ENCODE results near the gene ZNF620. TPM values are rescaled to one million over a fixed set of nuclear protein-coding genes. Genes with fewer than 3 reads are reported as not detected.

The ZNF620 gene
- total RNA-seq, 1 donor: 1.1 TPM

DNA sequence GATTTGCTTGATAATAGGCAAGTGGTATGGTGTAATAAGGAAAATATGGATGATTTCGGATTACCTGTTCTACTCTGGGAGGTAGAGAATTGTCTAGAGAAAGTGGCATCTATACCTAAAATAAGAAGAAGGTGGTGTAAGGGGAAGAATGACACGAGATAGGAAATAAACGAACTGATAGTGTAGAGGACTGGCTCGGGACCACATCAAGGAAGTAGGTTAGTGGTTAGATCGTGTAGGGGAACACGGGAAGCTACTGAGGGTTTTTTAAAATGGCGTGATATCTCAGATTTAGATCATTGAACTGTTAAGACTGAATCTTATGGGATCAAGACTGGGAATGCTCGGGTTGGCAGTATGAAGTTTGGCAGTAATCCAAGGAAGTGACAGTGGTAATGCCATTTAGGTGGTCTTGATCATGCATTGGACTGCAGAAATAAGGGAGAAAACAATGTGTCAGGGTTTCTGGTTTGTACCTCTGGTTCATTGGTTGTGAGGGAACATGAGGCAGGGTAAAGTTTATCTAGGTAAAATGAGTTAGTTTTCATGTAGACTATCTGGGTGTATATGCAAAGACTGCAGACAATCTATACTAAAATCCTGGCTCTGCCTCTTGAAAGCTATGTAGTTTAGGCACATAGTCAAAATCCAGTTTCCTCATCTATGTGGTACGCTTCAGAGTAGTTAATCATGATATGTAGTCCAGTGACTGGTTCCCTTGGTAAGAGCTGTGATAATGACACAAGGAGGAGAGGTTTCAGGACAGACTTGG lies 41.3 kb upstream of the ZNF620 start:
- TF ChIP-seq, protein P1, sequence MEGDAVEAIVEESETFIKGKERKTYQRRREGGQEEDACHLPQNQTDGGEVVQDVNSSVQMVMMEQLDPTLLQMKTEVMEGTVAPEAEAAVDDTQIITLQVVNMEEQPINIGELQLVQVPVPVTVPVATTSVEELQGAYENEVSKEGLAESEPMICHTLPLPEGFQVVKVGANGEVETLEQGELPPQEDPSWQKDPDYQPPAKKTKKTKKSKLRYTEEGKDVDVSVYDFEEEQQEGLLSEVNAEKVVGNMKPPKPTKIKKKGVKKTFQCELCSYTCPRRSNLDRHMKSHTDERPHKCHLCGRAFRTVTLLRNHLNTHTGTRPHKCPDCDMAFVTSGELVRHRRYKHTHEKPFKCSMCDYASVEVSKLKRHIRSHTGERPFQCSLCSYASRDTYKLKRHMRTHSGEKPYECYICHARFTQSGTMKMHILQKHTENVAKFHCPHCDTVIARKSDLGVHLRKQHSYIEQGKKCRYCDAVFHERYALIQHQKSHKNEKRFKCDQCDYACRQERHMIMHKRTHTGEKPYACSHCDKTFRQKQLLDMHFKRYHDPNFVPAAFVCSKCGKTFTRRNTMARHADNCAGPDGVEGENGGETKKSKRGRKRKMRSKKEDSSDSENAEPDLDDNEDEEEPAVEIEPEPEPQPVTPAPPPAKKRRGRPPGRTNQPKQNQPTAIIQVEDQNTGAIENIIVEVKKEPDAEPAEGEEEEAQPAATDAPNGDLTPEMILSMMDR (IDR thresholded peaks at IDR 0.05; ENCODE audit: extremely low read depth, low read depth, low read length): no peak
- Histone ChIP-seq H2AFZ (ENCODE audit: low read length) (no peak overlapping the region), H3K9me3 (ENCODE audit: low read depth, low read length) (no peaks in the 10 kb centered on the region), H3K27me3 (ENCODE audit: insufficient read depth, low read length) (no peaks in the 10 kb centered on the region), H3K4me3 (ENCODE audit: insufficient read depth, low read length) (no peak overlapping the region), H3K4me2 (ENCODE audit: insufficient read depth, low read length) (no peak overlapping the region), H3K79me2 (ENCODE audit: insufficient read depth, low read length) (peaks cover 3% of the 10 kb centered on the region), H3K27ac (ENCODE audit: low read depth, low read length) (no peak overlapping the region), H4K20me1 (ENCODE audit: insufficient read depth, low read length) (peaks cover 11% of the 10 kb centered on the region), H3K4me1 (ENCODE audit: insufficient read depth, low read length) (no peaks in the 10 kb centered on the region), H3K36me3 (ENCODE audit: insufficient read depth, low read length) (peaks cover 50% of the 10 kb centered on the region)
- DNase-seq (ENCODE audit: insufficient read length, low spot score, missing footprints): no peak

DNA sequence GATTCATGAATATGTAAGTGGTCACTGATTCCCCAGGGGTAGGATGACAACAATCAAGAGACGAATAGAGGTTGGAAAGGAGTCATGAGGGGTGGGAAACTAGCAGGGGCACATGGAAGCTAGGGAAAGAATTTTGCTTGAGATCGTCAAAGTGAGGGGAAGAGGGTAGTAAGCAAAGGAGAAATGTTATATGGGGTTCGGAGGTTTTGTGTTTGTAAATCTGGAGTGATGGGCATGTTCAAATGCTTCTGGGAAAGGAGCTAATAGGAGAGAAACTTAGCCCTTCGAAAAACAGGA lies 40.8 kb upstream of the ZNF620 start:
- Histone ChIP-seq H3K4me2 (ENCODE audit: insufficient read depth, low read length) (no peak overlapping the region), H3K79me2 (ENCODE audit: insufficient read depth, low read length) (no peaks in the 10 kb centered on the region), H4K20me1 (ENCODE audit: insufficient read depth, low read length) (peaks cover 9% of the 10 kb centered on the region), H3K27me3 (ENCODE audit: insufficient read depth, low read length) (no peaks in the 10 kb centered on the region), H2AFZ (ENCODE audit: low read length) (no peak overlapping the region), H3K4me3 (ENCODE audit: insufficient read depth, low read length) (no peak overlapping the region), H3K36me3 (ENCODE audit: insufficient read depth, low read length) (peaks cover 46% of the 10 kb centered on the region), H3K9me3 (ENCODE audit: low read depth, low read length) (no peaks in the 10 kb centered on the region), H3K4me1 (ENCODE audit: insufficient read depth, low read length) (no peaks in the 10 kb centered on the region), H3K27ac (ENCODE audit: low read depth, low read length) (no peak overlapping the region)
- no peak for DNase-seq (ENCODE audit: insufficient read length, low spot score, missing footprints)
- TF ChIP-seq, protein P1 (IDR thresholded peaks at IDR 0.05; ENCODE audit: extremely low read depth, low read depth, low read length): no peak

DNA sequence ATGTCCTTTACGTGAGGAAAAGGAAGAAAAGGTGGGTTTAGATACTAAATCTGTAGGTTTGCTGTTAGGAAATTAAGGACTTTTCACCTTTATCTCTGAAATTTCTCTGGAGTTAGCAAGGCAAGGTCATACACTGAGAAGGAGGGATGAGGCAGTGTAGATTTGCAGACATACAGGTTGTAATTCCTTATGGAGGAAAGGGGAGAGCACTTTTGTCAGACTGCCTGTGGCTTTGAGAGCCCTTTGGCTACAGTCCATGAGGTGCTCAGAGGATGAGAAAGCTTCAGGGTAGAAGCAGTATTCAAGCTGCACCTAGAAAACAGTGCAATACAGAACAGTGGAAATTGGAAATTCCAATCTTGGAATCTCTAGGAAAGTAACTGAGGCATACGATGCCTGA lies 40.4 kb upstream of the ZNF620 start:
- H3K79me2 ChIP-seq (ENCODE audit: insufficient read depth, low read length): no peaks in the 10 kb centered on the region
- TF ChIP-seq, protein P1 (IDR thresholded peaks at IDR 0.05; ENCODE audit: extremely low read depth, low read depth, low read length): no peak
- H3K4me1 ChIP-seq (ENCODE audit: insufficient read depth, low read length): no peaks in the 10 kb centered on the region
- H3K27me3 ChIP-seq (ENCODE audit: insufficient read depth, low read length): no peaks in the 10 kb centered on the region
- no peak overlapping the region for H3K4me3 ChIP-seq (ENCODE audit: insufficient read depth, low read length)
- no peaks in the 10 kb centered on the region for H3K9me3 ChIP-seq (ENCODE audit: low read depth, low read length)
- no peak overlapping the region for H2AFZ ChIP-seq (ENCODE audit: low read length)
- peaks cover 42% of the 10 kb centered on the region for H3K36me3 ChIP-seq (ENCODE audit: insufficient read depth, low read length)
- H4K20me1 ChIP-seq (ENCODE audit: insufficient read depth, low read length): peaks cover 7% of the 10 kb centered on the region
- no peak for DNase-seq (ENCODE audit: insufficient read length, low spot score, missing footprints)
- H3K27ac ChIP-seq (ENCODE audit: low read depth, low read length): no peak overlapping the region
- H3K4me2 ChIP-seq (ENCODE audit: insufficient read depth, low read length): no peak overlapping the region

DNA sequence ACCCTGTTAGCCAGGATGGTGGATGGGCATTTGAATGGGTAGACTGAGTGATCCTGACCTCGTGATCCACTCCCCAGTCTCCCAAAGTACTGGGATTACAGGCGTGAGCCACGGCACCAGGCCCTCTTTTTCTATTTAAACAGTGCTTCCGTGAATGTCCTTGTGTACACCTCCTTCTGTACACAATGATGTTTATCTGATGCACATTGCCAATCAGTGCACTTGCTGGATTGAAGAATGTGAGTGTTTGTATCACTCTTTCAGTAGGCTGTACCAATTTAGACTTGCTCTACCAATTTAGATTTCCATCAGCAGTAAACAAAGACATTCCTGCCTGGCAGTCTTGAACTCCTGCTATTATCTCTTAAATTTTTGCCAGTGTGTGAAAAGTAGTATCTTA lies 37.8 kb upstream of the ZNF620 start:
- Histone ChIP-seq H4K20me1 (ENCODE audit: insufficient read depth, low read length) (peaks cover 2% of the 10 kb centered on the region), H3K4me1 (ENCODE audit: insufficient read depth, low read length) (no peaks in the 10 kb centered on the region), H3K27me3 (ENCODE audit: insufficient read depth, low read length) (no peaks in the 10 kb centered on the region), H3K36me3 (ENCODE audit: insufficient read depth, low read length) (peaks cover 21% of the 10 kb centered on the region), H3K4me2 (ENCODE audit: insufficient read depth, low read length) (no peak overlapping the region), H3K27ac (ENCODE audit: low read depth, low read length) (no peak overlapping the region), H2AFZ (ENCODE audit: low read length) (no peak overlapping the region), H3K4me3 (ENCODE audit: insufficient read depth, low read length) (no peak overlapping the region), H3K79me2 (ENCODE audit: insufficient read depth, low read length) (no peaks in the 10 kb centered on the region), H3K9me3 (ENCODE audit: low read depth, low read length) (no peaks in the 10 kb centered on the region)
- DNase-seq (ENCODE audit: insufficient read length, low spot score, missing footprints): no peak
- TF ChIP-seq, protein P1 (IDR thresholded peaks at IDR 0.05; ENCODE audit: extremely low read depth, low read depth, low read length): no peak

Measured in osteoblast (primary cell).